Adrenal gland (tissue), 12 donors: ENCODE results near the gene POLR3B. TPM values are rescaled to one million over a fixed set of nuclear protein-coding genes. Genes with fewer than 3 reads are reported as not detected.

Source experiments
- DNase-seq, 7 donors: peaks; one replicate each; pipeline ENCODE4 v3.0.0-alpha.2; 2019 to 2020
- H3K27ac ChIP-seq, 5 donors: fragments of 200-600 bp; sonication (generic) in 4 of 5; 1 replicate in 3 of 5; 2 replicates in 2 of 5; pipeline versions ENCODE4 v1.5.1 to v1.8.0; 2016 to 2020; ENCODE audit warnings: mild to moderate bottlenecking in 1 of 5
- H3K27me3 ChIP-seq: fragments of 200-600 bp; 2 replicates; pipeline ENCODE4 v1.8.0; 2021
- H3K36me3 ChIP-seq, 2 donors: fragments of 200-600 bp; replicated peaks in 1 of 2; 1 replicate in 1 of 2; 2 replicates in 1 of 2; pipeline versions ENCODE4 v1.5.1 to v1.8.0; 2018 to 2022
- H3K4me1 ChIP-seq, 2 donors: fragments of 200-600 bp; replicated peaks in 1 of 2; 1 replicate in 1 of 2; 2 replicates in 1 of 2; pipeline versions ENCODE4 v1.5.1 to v1.8.0; 2018 to 2021
- H3K4me3 ChIP-seq, 4 donors: fragments of 200-600 bp; sonication (generic) in 3 of 4; one replicate each; pipeline ENCODE4 v1.5.1; 2016 to 2018
- H3K9me3 ChIP-seq, 3 donors: fragments of 200-600 bp; sonication (generic) in 1 of 3; replicated peaks in 1 of 3; 1 replicate in 2 of 3; 2 replicates in 1 of 3; pipeline versions ENCODE4 v1.5.1 to v1.8.0; 2016 to 2021
- CTCF ChIP-seq, 6 experiments: fragments of 450-650 bp in 4 of 6; fragments of 200-600 bp in 2 of 6; sonication (generic) in 1 of 6; IDR thresholded peaks; 1 replicate in 5 of 6; 2 replicates in 1 of 6; pipeline versions ENCODE4 v1.5.1 to v1.8.0; 2016 to 2021; ENCODE audit warnings: antibody characterized with exemption in 6 of 6, mild to moderate bottlenecking in 2 of 6, moderate library complexity in 1 of 6
- POLR2A ChIP-seq, 2 donors: fragments of 450-650 bp; IDR thresholded peaks; one replicate each; pipeline ENCODE4 v1.6.1; 2017; ENCODE audit warnings: antibody characterized with exemption in 2 of 2, mild to moderate bottlenecking in 2 of 2, moderate library complexity in 1 of 2
- WGBS, 4 donors: extraction: QIAGEN DNeasy Blood & Tissue Kit in 2 of 4; methylation state at CpG; one replicate each; pipeline versions ENCODE4 v1.1.5 to v1.1.7; 2013 to 2017; 5-methylcytosine and 5-hydroxymethylcytosine counted together
- intact Hi-C, 2 donors: fragments of 100-400 bp; cut with DNase I; formaldehyde crosslinking; loops; one replicate each; pipeline versions ENCODE4 v1.14.1 to v1.15.0; 2022 to 2023
- polyA plus RNA-seq, 3 donors: library from polyadenylated mRNA; stranded (reverse); fragments of 200-250 nt in 2 of 3; fragments of 350-450 nt in 1 of 3; fragmentation: Illumina TruSeq in 1 of 3; extraction: RNeasy Lipid Tissue Mini Kit (QIAGEN cat#74804) in 1 of 3; gene quantifications; one replicate each; pipeline ENCODE4 v1.2.3, GENCODE V29; 2013 to 2014
- total RNA-seq, 9 donors: library from RNA; depleted of rRNA in 4 of 9; stranded (reverse); fragments of >200 nt in 4 of 9; fragments of 120-200 nt in 1 of 9; fragmentation: NEBNext Ultra II Directional in 1 of 9; extraction: Animal tissue kit (Norgen Biotek cat#: 25700) in 1 of 9; gene quantifications; one replicate each; pipeline versions ENCODE4 v1.1.0 to v1.2.4, GENCODE V29; 2013 to 2023
- donor health status: healthy with polysubstance abuse.
- donor health status: Bipolar disorder and iron deficiency.
- donor health status: DM: yes; HTN: yes; CAD: no.
- donor health status: DM: no; HTN: no; CAD: no.
- donor health status: DM: no; HTN: no; CAD: no.
- donor health status: DM: yes; HTN: yes; CAD: no.

POLR3B gene
- total and polyA plus RNA-seq, 12 donors = 2.6 to 33.8 (median 13.7) TPM

DNA sequence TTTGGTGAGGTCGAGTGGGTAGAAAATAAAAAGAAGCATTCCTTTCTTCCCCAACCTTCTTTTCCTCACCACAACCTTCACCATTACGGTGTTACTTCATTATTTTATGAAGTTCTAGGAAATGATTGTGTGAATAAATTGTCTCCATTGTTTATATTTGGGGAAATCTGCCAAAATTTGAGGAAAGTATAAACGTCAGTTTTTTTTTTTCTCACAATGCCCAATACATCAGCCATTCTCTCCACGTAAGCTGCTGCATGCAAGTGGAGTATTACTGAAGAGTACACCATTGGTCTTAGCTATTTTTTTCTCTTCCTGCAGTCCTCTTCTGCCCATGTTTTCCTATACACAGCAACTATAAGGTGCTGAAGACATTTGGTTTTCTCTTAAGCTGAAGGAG is 9.1 kb upstream of the POLR3B start:
- intact Hi-C loops = loop anchor here in 1 of 2 donors (10.0 kb wide), 1 partner anchor 114 kb away; no protein-coding TSS in a partner anchor
- Histone ChIP-seq H3K36me3 (no peaks in the 10 kb centered on the region), H3K4me3 (no peak overlapping the region)

GRCh38 chr12:106353175-106353574 is 4.4 kb upstream of the POLR3B start:
- TF ChIP-seq CTCF (IDR thresholded peaks at IDR 0.05) = no peak
- no peak for TF ChIP-seq POLR2A (IDR thresholded peaks at IDR 0.05)
- H3K9me3 ChIP-seq = no peaks in the 10 kb centered on the region
- DNase-seq = no peak
- peaks cover 7 to 15% of the 10 kb centered on the region in 2 donors for H3K4me1 ChIP-seq
- no peak overlapping the region for H3K27ac ChIP-seq
- H3K27me3 ChIP-seq = no peaks in the 10 kb centered on the region
- WGBS, 4 donors = 66 to 74% (median 70%) methylated on average over 6 of the region's 6 CpGs
- intact Hi-C loops = loop anchor here in 1 of 2 donors (5.0 to 10.0 kb wide), 2 partner anchors 48 to 126 kb away; partner anchors contain the start of gene TCP11L2
- H3K36me3 ChIP-seq = no peaks in the 10 kb centered on the region
- no peak overlapping the region for H3K4me3 ChIP-seq

More for the DNA sequence above, 9.1 kb upstream of the POLR3B start:
- Histone ChIP-seq H3K27ac (no peak overlapping the region), H3K27me3 (no peaks in the 10 kb centered on the region), H3K4me1 (peaks cover 4 to 18% of the 10 kb centered on the region in 2 donors), H3K9me3 (no peaks in the 10 kb centered on the region)
- DNase-seq = no peak
- WGBS, 4 donors = 57 to 67% (median 64%) methylated on average over 4 of the region's 4 CpGs
- TF ChIP-seq POLR2A (IDR thresholded peaks at IDR 0.05) (no peak), CTCF (IDR thresholded peaks at IDR 0.05) (no peak)

GRCh38 chr12:106358396-106359241 is 1.1 kb downstream of the POLR3B start:
- 32 to 35% (median 33%) methylated on average over 17 of the region's 17 CpGs for WGBS, 4 donors
- H3K9me3 ChIP-seq = no peaks in the 10 kb centered on the region
- no peak for TF ChIP-seq CTCF (IDR thresholded peaks at IDR 0.05)
- no peak for TF ChIP-seq POLR2A (IDR thresholded peaks at IDR 0.05)

GRCh38 chr12:106359646-106360399 is 2.3 kb downstream of the POLR3B start:
- H3K4me3 ChIP-seq = no peak overlapping the region
- H3K36me3 ChIP-seq = no peaks in the 10 kb centered on the region
- no peaks in the 10 kb centered on the region for H3K27me3 ChIP-seq
- H3K27ac ChIP-seq = peak overlapping the region in 2 of 5 donors; percentile 15 to 96
- TF ChIP-seq CTCF (IDR thresholded peaks at IDR 0.05) (no peak), POLR2A (IDR thresholded peaks at IDR 0.05) (no peak)
- peaks cover 16 to 23% of the 10 kb centered on the region in 2 donors for H3K4me1 ChIP-seq
- DNase-seq = no peak
- intact Hi-C loops = loop anchor here in 1 of 2 donors (10.0 kb wide), 1 partner anchor 55 kb away; the partner anchor contains the start of gene TCP11L2
- WGBS, 4 donors = 79 to 93% (median 87%) methylated on average over 7 of the region's 7 CpGs
- H3K9me3 ChIP-seq = no peaks in the 10 kb centered on the region

More at GRCh38 chr12:106358396-106359241, 1.1 kb downstream of the POLR3B start:
- Histone ChIP-seq H3K27me3 (no peaks in the 10 kb centered on the region), H3K27ac (peak overlapping the region; percentile 57 to 96 (median 93)), H3K36me3 (no peaks in the 10 kb centered on the region), H3K4me1 (peaks cover 16 to 23% of the 10 kb centered on the region in 2 donors), H3K4me3 (peak overlapping the region in 3 of 4 donors; percentile 64 to 80 (median 70))
- intact Hi-C loops = loop anchor here in 1 of 2 donors (10.0 kb wide), 1 partner anchor 54 kb away; the partner anchor contains the start of gene TCP11L2
- DNase-seq = peak in 5 of 7 donors; percentile 61 to 81 (median 69)
